Adrenal gland (tissue), 12 donors: ENCODE results near the gene NSG1. TPM values are rescaled to one million over a fixed set of nuclear protein-coding genes. Genes with fewer than 3 reads are reported as not detected.

Experiments used
- DNase-seq, 7 donors: peaks; one replicate each; pipeline ENCODE4 v3.0.0-alpha.2; 2019 to 2020
- H3K27ac ChIP-seq, 5 donors: fragments of 200-600 bp; sonication (generic) in 4 of 5; 1 replicate in 3 of 5; 2 replicates in 2 of 5; pipeline versions ENCODE4 v1.5.1 to v1.8.0; 2016 to 2020; ENCODE audit warnings: mild to moderate bottlenecking in 1 of 5
- H3K27me3 ChIP-seq: fragments of 200-600 bp; 2 replicates; pipeline ENCODE4 v1.8.0; 2021
- H3K36me3 ChIP-seq, 2 donors: fragments of 200-600 bp; replicated peaks in 1 of 2; 1 replicate in 1 of 2; 2 replicates in 1 of 2; pipeline versions ENCODE4 v1.5.1 to v1.8.0; 2018 to 2022
- H3K4me1 ChIP-seq, 2 donors: fragments of 200-600 bp; replicated peaks in 1 of 2; 1 replicate in 1 of 2; 2 replicates in 1 of 2; pipeline versions ENCODE4 v1.5.1 to v1.8.0; 2018 to 2021
- H3K4me3 ChIP-seq, 4 donors: fragments of 200-600 bp; sonication (generic) in 3 of 4; one replicate each; pipeline ENCODE4 v1.5.1; 2016 to 2018
- H3K9me3 ChIP-seq, 3 donors: fragments of 200-600 bp; sonication (generic) in 1 of 3; replicated peaks in 1 of 3; 1 replicate in 2 of 3; 2 replicates in 1 of 3; pipeline versions ENCODE4 v1.5.1 to v1.8.0; 2016 to 2021
- POLR2A ChIP-seq, 2 donors: fragments of 450-650 bp; IDR thresholded peaks; one replicate each; pipeline ENCODE4 v1.6.1; 2017; ENCODE audit warnings: antibody characterized with exemption in 2 of 2, mild to moderate bottlenecking in 2 of 2, moderate library complexity in 1 of 2
- WGBS, 4 donors: extraction: QIAGEN DNeasy Blood & Tissue Kit in 2 of 4; methylation state at CpG; one replicate each; pipeline versions ENCODE4 v1.1.5 to v1.1.7; 2013 to 2017; 5-methylcytosine and 5-hydroxymethylcytosine counted together
- intact Hi-C, 2 donors: fragments of 100-400 bp; cut with DNase I; formaldehyde crosslinking; loops; one replicate each; pipeline versions ENCODE4 v1.14.1 to v1.15.0; 2022 to 2023
- polyA plus RNA-seq, 3 donors: library from polyadenylated mRNA; stranded (reverse); fragments of 200-250 nt in 2 of 3; fragments of 350-450 nt in 1 of 3; fragmentation: Illumina TruSeq in 1 of 3; extraction: RNeasy Lipid Tissue Mini Kit (QIAGEN cat#74804) in 1 of 3; gene quantifications; one replicate each; pipeline ENCODE4 v1.2.3, GENCODE V29; 2013 to 2014
- total RNA-seq, 9 donors: library from RNA; depleted of rRNA in 4 of 9; stranded (reverse); fragments of >200 nt in 4 of 9; fragments of 120-200 nt in 1 of 9; fragmentation: NEBNext Ultra II Directional in 1 of 9; extraction: Animal tissue kit (Norgen Biotek cat#: 25700) in 1 of 9; gene quantifications; one replicate each; pipeline versions ENCODE4 v1.1.0 to v1.2.4, GENCODE V29; 2013 to 2023
- TF ChIP-seq, protein P1 (sequence below), 6 experiments: fragments of 450-650 bp in 4 of 6; fragments of 200-600 bp in 2 of 6; sonication (generic) in 1 of 6; IDR thresholded peaks; 1 replicate in 5 of 6; 2 replicates in 1 of 6; pipeline versions ENCODE4 v1.5.1 to v1.8.0; 2016 to 2021; ENCODE audit warnings: antibody characterized with exemption in 6 of 6, mild to moderate bottlenecking in 2 of 6, moderate library complexity in 1 of 6
- donor health status: healthy with polysubstance abuse.
- donor health status: Bipolar disorder and iron deficiency.
- donor health status: DM: yes; HTN: yes; CAD: no.
- donor health status: DM: no; HTN: no; CAD: no.
- donor health status: DM: no; HTN: no; CAD: no.
- donor health status: DM: yes; HTN: yes; CAD: no.

Gene NSG1
- total and polyA plus RNA-seq, 12 donors, result 1.4 to 42.7 (median 9.9) TPM

GRCh38 chr4:4424499-4425115, 37.7 kb downstream of the NSG1 start:
- peaks cover 0 to 32% of the 10 kb centered on the region in 2 donors for H3K36me3 ChIP-seq
- no peaks in the 10 kb centered on the region for H3K9me3 ChIP-seq
- DNase-seq, result peak in 1 of 7 donors; percentile 45
- H3K27ac ChIP-seq, result no peak overlapping the region
- no peak overlapping the region for H3K4me3 ChIP-seq
- H3K27me3 ChIP-seq, result no peaks in the 10 kb centered on the region
- no peak for TF ChIP-seq POLR2A (IDR thresholded peaks at IDR 0.05)
- TF ChIP-seq, protein P1, sequence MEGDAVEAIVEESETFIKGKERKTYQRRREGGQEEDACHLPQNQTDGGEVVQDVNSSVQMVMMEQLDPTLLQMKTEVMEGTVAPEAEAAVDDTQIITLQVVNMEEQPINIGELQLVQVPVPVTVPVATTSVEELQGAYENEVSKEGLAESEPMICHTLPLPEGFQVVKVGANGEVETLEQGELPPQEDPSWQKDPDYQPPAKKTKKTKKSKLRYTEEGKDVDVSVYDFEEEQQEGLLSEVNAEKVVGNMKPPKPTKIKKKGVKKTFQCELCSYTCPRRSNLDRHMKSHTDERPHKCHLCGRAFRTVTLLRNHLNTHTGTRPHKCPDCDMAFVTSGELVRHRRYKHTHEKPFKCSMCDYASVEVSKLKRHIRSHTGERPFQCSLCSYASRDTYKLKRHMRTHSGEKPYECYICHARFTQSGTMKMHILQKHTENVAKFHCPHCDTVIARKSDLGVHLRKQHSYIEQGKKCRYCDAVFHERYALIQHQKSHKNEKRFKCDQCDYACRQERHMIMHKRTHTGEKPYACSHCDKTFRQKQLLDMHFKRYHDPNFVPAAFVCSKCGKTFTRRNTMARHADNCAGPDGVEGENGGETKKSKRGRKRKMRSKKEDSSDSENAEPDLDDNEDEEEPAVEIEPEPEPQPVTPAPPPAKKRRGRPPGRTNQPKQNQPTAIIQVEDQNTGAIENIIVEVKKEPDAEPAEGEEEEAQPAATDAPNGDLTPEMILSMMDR (IDR thresholded peaks at IDR 0.05), result no peak
- H3K4me1 ChIP-seq, result peaks cover 12 to 17% of the 10 kb centered on the region in 2 donors
- WGBS, 4 donors, result 83 to 98% (median 93%) methylated on average over 2 to 8 of the region's 8 CpGs
- intact Hi-C loops, result no loop called here

GRCh38 chr4:4425119-4425690, 38.3 kb downstream of the NSG1 start:
- Histone ChIP-seq H3K27ac (no peak overlapping the region), H3K27me3 (no peaks in the 10 kb centered on the region), H3K4me1 (peaks cover 12 to 17% of the 10 kb centered on the region in 2 donors), H3K36me3 (peaks cover 0 to 26% of the 10 kb centered on the region in 2 donors), H3K9me3 (no peaks in the 10 kb centered on the region), H3K4me3 (no peak overlapping the region)
- no peak for DNase-seq
- WGBS, 4 donors, result 90 to 93% (median 93%) methylated on average over 13 of the region's 13 CpGs
- no peak for TF ChIP-seq POLR2A (IDR thresholded peaks at IDR 0.05)
- TF ChIP-seq, protein P1 (IDR thresholded peaks at IDR 0.05), result no peak
- intact Hi-C loops, result no loop called here

DNA sequence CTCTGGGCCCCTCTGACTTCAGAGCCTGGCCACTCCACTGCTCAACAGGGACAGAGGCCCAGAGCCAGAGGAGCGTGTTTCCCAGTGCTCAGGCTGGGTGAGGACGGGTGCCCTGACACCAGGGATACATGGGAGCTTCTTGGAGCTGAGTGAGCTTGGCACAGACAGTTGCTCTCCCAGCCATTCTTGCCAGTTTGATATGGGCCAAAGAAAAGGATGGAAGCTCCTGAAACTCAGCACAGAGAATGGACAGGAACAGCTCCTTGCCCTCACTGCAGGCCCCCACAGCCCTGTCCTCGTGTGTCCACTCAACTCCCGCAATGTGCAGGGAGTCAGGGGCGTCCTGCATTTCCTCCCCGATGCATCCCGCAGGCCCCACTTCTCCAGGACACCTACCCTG, 38.8 kb downstream of the NSG1 start:
- peak in 1 of 7 donors; percentile 39 for DNase-seq
- no peaks in the 10 kb centered on the region for H3K9me3 ChIP-seq
- TF ChIP-seq POLR2A (IDR thresholded peaks at IDR 0.05), result no peak
- TF ChIP-seq, protein P1 (IDR thresholded peaks at IDR 0.05), result no peak
- no peaks in the 10 kb centered on the region for H3K27me3 ChIP-seq
- no peak overlapping the region for H3K27ac ChIP-seq
- H3K4me1 ChIP-seq, result peaks cover 12 to 17% of the 10 kb centered on the region in 2 donors
- 90 to 97% (median 96%) methylated on average over 6 to 7 of the region's 7 CpGs for WGBS, 4 donors
- H3K36me3 ChIP-seq, result peaks cover 0 to 21% of the 10 kb centered on the region in 2 donors
- intact Hi-C loops, result no loop called here
- no peak overlapping the region for H3K4me3 ChIP-seq

DNA sequence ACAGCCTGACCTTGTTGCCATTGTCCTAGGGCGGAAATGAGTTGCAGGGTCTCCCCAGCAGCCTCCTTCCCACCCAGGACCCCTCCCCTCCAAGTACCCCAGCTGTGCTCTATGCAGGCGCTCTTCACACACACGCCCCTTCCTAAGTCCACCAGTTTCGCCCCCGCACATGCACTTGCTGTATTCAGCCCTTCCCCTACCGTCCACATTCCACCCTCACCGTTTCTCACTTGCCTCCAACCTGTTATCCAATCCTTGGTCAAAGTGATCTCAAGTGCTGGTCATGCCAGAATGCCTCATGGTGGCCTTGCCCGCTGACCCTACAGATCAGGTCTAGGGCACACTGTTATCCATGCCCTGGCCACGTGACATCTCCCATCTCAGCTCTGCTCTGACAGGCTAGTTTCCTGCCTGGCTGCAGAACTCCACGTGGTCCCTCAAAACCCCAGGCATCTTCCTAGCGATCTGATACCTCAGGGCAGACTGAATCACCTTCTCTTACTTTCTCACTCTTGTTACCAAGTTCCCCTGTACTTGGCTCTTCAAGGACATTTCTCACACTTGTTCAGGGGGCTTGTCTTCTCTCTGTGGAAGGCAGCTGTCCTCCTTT, 39.7 kb downstream of the NSG1 start:
- intact Hi-C loops, result no loop called here
- peak in 1 of 7 donors; percentile 44 for DNase-seq
- 82 to 88% (median 84%) methylated on average over 11 of the region's 11 CpGs for WGBS, 4 donors
- Histone ChIP-seq H3K9me3 (no peaks in the 10 kb centered on the region), H3K36me3 (peaks cover 0 to 12% of the 10 kb centered on the region in 2 donors), H3K27me3 (no peaks in the 10 kb centered on the region), H3K4me3 (no peak overlapping the region), H3K27ac (peak overlapping the region in 2 of 5 donors; percentile 83 to 89), H3K4me1 (peaks cover 12 to 17% of the 10 kb centered on the region in 2 donors)
- TF ChIP-seq POLR2A (IDR thresholded peaks at IDR 0.05), result no peak
- TF ChIP-seq, protein P1 (IDR thresholded peaks at IDR 0.05), result no peak
